SU-DHL-6 (cell line): Measurements from ENCODE around the gene PLA2G2C.

ENCODE experiments used
- H2AFZ ChIP-seq: fragments of 200-600 bp; sonication (generic); 2 replicates; pipeline ENCODE4 v1.6.1; 2014; ENCODE audit warnings: low read depth, mild to moderate bottlenecking, moderate library complexity, mixed read lengths, antibody characterized with exemption, low read length; ENCODE audit not compliant: severe bottlenecking
- H3F3A ChIP-seq: fragments of 200-600 bp; shearing (Covaris generic); 2 replicates; pipeline ENCODE4 v1.6.0; 2016; ENCODE audit warnings: antibody characterized with exemption, mild to moderate bottlenecking; ENCODE audit not compliant: insufficient read depth
- H3K27ac ChIP-seq: fragments of 200-600 bp; sonication (generic); 2 replicates; pipeline ENCODE4 v1.5.1; 2016; ENCODE audit warnings: low read depth, mild to moderate bottlenecking, low read length, moderate library complexity, mixed read lengths
- H3K27me3 ChIP-seq: fragments of 200-600 bp; sonication (generic), shearing (Covaris generic); 2 replicates; pipeline ENCODE4 v1.6.0; 2014; ENCODE audit warnings: mild to moderate bottlenecking, low read length
- H3K36me3 ChIP-seq: fragments of 200-600 bp; sonication (generic); 2 replicates; pipeline ENCODE4 v1.6.1; 2014; ENCODE audit warnings: mild to moderate bottlenecking, low read length, mixed read lengths
- H3K4me2 ChIP-seq: fragments of 300-600, 200-600 bp; shearing (Covaris generic), sonication (generic); 2 replicates; pipeline ENCODE4 v1.6.0; 2014; ENCODE audit warnings: low read length, low read depth, mild to moderate bottlenecking; ENCODE audit not compliant: poor library complexity, severe bottlenecking
- H3K4me3 ChIP-seq: fragments of 200-600 bp; sonication (generic); 2 replicates; pipeline ENCODE4 v1.5.1; 2014; ENCODE audit warnings: antibody characterized with exemption, low read length, mild to moderate bottlenecking, mixed read lengths; ENCODE audit not compliant: insufficient read depth, poor library complexity, severe bottlenecking
- H3K79me2 ChIP-seq: fragments of 200-600 bp; sonication (generic); 2 replicates; pipeline ENCODE4 v1.6.1; 2014; ENCODE audit warnings: mild to moderate bottlenecking, low read length, moderate library complexity; ENCODE audit not compliant: insufficient read depth
- H3K9ac ChIP-seq: fragments of 200-600 bp; sonication (generic); 2 replicates; pipeline ENCODE4 v1.7.0; 2014; ENCODE audit warnings: mild to moderate bottlenecking, low read length
- H3K9me2 ChIP-seq: fragments of 200-600 bp; sonication (generic); replicated peaks from 2 replicates; pipeline ENCODE4 v1.6.1; 2014; ENCODE audit warnings: low read length; ENCODE audit not compliant: insufficient read depth
- H3K9me3 ChIP-seq: fragments of 200-600 bp; sonication (generic); 2 replicates; pipeline ENCODE4 v1.6.1; 2014; ENCODE audit warnings: low read length, mixed read lengths; ENCODE audit not compliant: insufficient read depth
- H4K20me1 ChIP-seq: fragments of 200-600 bp; sonication (generic); 2 replicates; pipeline ENCODE4 v1.6.1; 2014; ENCODE audit warnings: low read depth, mild to moderate bottlenecking, antibody characterized with exemption, low read length, moderate library complexity, mixed read lengths
- EZH2phosphoT487 ChIP-seq: fragments of 200-600 bp; sonication (generic), shearing (Covaris generic); conservative IDR thresholded peaks from 2 replicates; pipeline ENCODE4 v1.6.1; 2018; ENCODE audit warnings: mild to moderate bottlenecking, antibody characterized with exemption, low read length, moderate library complexity, mixed read lengths
- TF ChIP-seq, protein P1 (sequence below): fragments of 200-600 bp; sonication (generic); IDR thresholded peaks from one replicate; pipeline ENCODE4 v1.5.1; 2017; ENCODE audit warnings: antibody characterized with exemption, mild to moderate bottlenecking, low read length, moderate library complexity; ENCODE audit not compliant: insufficient read depth, poor library complexity, severe bottlenecking

Gene PLA2G2C

DNA sequence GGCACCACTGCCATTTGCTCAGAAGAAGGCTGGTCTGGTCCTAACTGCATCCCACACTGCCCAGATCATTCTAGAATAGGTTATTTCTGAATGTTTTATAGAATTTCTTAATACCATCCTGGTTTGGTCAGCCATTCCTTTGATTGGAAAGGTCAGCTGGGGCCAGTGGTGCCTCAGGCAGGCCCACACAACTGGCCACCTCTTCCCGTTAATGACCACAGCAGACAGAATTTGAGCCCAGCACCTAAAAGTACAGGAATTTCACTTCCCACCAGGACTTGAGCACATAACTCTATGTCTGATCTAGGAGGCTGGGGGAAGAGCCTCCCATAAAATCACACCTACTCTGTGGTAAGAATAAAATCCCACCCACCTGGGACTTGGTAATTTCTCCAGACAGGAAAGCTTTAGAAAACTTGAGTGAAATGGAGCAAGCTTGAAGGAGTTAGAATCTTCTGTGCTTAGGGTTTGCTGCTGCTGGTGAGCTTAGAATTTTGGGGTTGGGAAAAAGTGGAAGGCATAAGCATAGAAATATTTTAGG, 6.6 kb upstream of the PLA2G2C start:
- no peak overlapping the region for H3K4me2 ChIP-seq
- no peaks in the 10 kb centered on the region for H4K20me1 ChIP-seq
- H3K27ac ChIP-seq, result no peak overlapping the region
- TF ChIP-seq, protein P1, sequence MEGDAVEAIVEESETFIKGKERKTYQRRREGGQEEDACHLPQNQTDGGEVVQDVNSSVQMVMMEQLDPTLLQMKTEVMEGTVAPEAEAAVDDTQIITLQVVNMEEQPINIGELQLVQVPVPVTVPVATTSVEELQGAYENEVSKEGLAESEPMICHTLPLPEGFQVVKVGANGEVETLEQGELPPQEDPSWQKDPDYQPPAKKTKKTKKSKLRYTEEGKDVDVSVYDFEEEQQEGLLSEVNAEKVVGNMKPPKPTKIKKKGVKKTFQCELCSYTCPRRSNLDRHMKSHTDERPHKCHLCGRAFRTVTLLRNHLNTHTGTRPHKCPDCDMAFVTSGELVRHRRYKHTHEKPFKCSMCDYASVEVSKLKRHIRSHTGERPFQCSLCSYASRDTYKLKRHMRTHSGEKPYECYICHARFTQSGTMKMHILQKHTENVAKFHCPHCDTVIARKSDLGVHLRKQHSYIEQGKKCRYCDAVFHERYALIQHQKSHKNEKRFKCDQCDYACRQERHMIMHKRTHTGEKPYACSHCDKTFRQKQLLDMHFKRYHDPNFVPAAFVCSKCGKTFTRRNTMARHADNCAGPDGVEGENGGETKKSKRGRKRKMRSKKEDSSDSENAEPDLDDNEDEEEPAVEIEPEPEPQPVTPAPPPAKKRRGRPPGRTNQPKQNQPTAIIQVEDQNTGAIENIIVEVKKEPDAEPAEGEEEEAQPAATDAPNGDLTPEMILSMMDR, result no peak
- no peaks in the 10 kb centered on the region for H3K27me3 ChIP-seq
- H3K36me3 ChIP-seq, result no peaks in the 10 kb centered on the region
- H3K79me2 ChIP-seq, result no peaks in the 10 kb centered on the region
- no peaks in the 10 kb centered on the region for H3K9me3 ChIP-seq
- no peak overlapping the region for H3K9ac ChIP-seq
- H3K4me3 ChIP-seq, result no peak overlapping the region
- H2AFZ ChIP-seq, result no peak overlapping the region
- H3F3A ChIP-seq, result no peaks in the 10 kb centered on the region
- no peaks in the 10 kb centered on the region for H3K9me2 ChIP-seq

DNA sequence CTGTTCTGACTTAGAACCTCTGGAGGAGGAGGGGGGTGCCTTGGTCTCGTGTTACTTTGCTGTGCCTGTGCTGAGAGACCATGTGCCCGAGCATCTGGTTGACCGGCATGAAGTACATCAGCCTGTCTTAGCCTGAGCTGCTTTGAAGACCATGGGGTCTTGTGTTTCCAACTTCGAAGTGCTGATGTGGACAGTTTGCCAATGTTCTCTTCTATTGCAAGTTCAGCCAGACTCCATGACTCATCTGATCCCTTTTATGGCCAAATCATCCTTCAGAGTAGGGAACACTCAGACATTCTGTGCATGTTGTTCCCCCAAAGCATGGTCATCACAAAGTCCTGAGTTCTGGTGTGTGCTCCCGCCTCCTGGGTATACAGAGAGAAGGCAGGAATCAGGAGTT, 6.0 kb upstream of the PLA2G2C start:
- no peaks in the 10 kb centered on the region for H3K36me3 ChIP-seq
- H3F3A ChIP-seq, result no peaks in the 10 kb centered on the region
- H3K9ac ChIP-seq, result no peak overlapping the region
- H3K4me3 ChIP-seq, result no peak overlapping the region
- no peaks in the 10 kb centered on the region for H3K79me2 ChIP-seq
- no peak for TF ChIP-seq EZH2phosphoT487
- TF ChIP-seq, protein P1, result no peak
- H3K27me3 ChIP-seq, result no peaks in the 10 kb centered on the region
- H2AFZ ChIP-seq, result no peak overlapping the region
- H3K4me2 ChIP-seq, result no peak overlapping the region
- no peak overlapping the region for H3K27ac ChIP-seq
- no peaks in the 10 kb centered on the region for H4K20me1 ChIP-seq
- H3K9me2 ChIP-seq, result no peaks in the 10 kb centered on the region
- H3K9me3 ChIP-seq, result no peaks in the 10 kb centered on the region

GRCh38 chr1:20191266-20191825, 5.0 kb upstream of the PLA2G2C start:
- Histone ChIP-seq H3K9ac (no peak overlapping the region), H3K9me3 (no peaks in the 10 kb centered on the region), H4K20me1 (no peaks in the 10 kb centered on the region), H3F3A (no peaks in the 10 kb centered on the region), H3K4me3 (no peak overlapping the region), H2AFZ (no peak overlapping the region), H3K9me2 (no peaks in the 10 kb centered on the region), H3K4me2 (no peak overlapping the region), H3K27me3 (no peaks in the 10 kb centered on the region), H3K79me2 (no peaks in the 10 kb centered on the region), H3K27ac (no peak overlapping the region), H3K36me3 (no peaks in the 10 kb centered on the region)
- TF ChIP-seq, protein P1, result no peak
- no peak for TF ChIP-seq EZH2phosphoT487
